B cell (primary cell): ENCODE results near the gene DNM1L. TPM values are rescaled to one million over a fixed set of nuclear protein-coding genes. Genes with fewer than 3 reads are reported as not detected.

Experiments used
- ATAC-seq: fragments of 200-7000 bp; cut with Tn5 transposase; one replicate; pipeline ENCODE4 v1.10.0; 2021; ENCODE audit warnings: low read depth, mild to moderate bottlenecking, moderate number of reproducible peaks, moderate library complexity
- CTCF ChIA-PET: fragments of 350-600 bp; sonication (Branson Sonifier 250); formaldehyde crosslinking; loops from one replicate; lab custom pipeline; 2021; ENCODE audit warnings: antibody characterized with exemption, inconsistent platforms; lab: Charles Lee
- POLR2A ChIA-PET: fragments of 350-600 bp; sonication (Branson Sonifier 250); formaldehyde crosslinking; loops from one replicate; lab custom pipeline; 2021; ENCODE audit warnings: antibody characterized with exemption; lab: Charles Lee
- DNase-seq: peaks from one replicate; pipeline ENCODE4 v3.0.0; 2013
- H2AFZ ChIP-seq: 2 replicates; pipeline ENCODE4 v1.6.1; 2012; ENCODE audit warnings: mild to moderate bottlenecking, low read depth, low read length; ENCODE audit not compliant: insufficient read depth, poor library complexity, severe bottlenecking
- H3K27ac ChIP-seq, 2 donors: 1 replicate in 1 of 2; 2 replicates in 1 of 2; pipeline ENCODE4 v1.5.1; 2012 to 2013; ENCODE audit warnings: low read length in 2 of 2, mild to moderate bottlenecking in 2 of 2, moderate library complexity in 1 of 2
- H3K27me3 ChIP-seq, 4 experiments: fragments of 200-600 bp in 1 of 4; sonication (generic) in 1 of 4; replicated peaks in 1 of 4; 1 replicate in 2 of 4; 2 replicates in 2 of 4; pipeline versions ENCODE4 v1.6.1 to v1.7.0; 2013 to 2016; ENCODE audit warnings: low read length in 3 of 4, mild to moderate bottlenecking in 2 of 4, mixed read lengths in 1 of 4, moderate library complexity in 1 of 4; ENCODE audit not compliant: insufficient read depth in 4 of 4, control insufficient read depth in 3 of 4; ENCODE audit errors: control extremely low read depth in 1 of 4
- H3K36me3 ChIP-seq, 2 experiments: replicated peaks in 1 of 2; 1 replicate in 1 of 2; 2 replicates in 1 of 2; pipeline versions ENCODE4 v1.6.1 to v1.7.1; 2013; ENCODE audit warnings: low read length in 1 of 2; ENCODE audit not compliant: insufficient read depth in 2 of 2, control insufficient read depth in 1 of 2; ENCODE audit errors: control extremely low read depth in 1 of 2, extremely low read depth in 1 of 2
- H3K4me1 ChIP-seq, 2 donors: fragments of 200-600 bp in 1 of 2; sonication (generic) in 1 of 2; 1 replicate in 1 of 2; 2 replicates in 1 of 2; pipeline versions ENCODE4 v1.5.1 to v1.6.1; 2013 to 2017; ENCODE audit warnings: low read length in 2 of 2; ENCODE audit not compliant: control insufficient read depth in 2 of 2, insufficient read depth in 2 of 2
- H3K4me2 ChIP-seq: replicated peaks from 2 replicates; pipeline ENCODE3; 2012; ENCODE audit warnings: mild to moderate bottlenecking, low read depth, low read length; ENCODE audit not compliant: poor library complexity, severe bottlenecking
- H3K4me3 ChIP-seq, 5 experiments: fragments of 200-600 bp in 1 of 5; sonication (generic) in 1 of 5; 1 replicate in 3 of 5; 2 replicates in 2 of 5; pipeline versions ENCODE4 v1.5.1 to v1.7.0; 2011 to 2016; ENCODE audit warnings: low read length in 4 of 5, mild to moderate bottlenecking in 4 of 5, low read depth in 2 of 5, control low read depth in 1 of 5, moderate library complexity in 1 of 5; ENCODE audit not compliant: insufficient read depth in 1 of 5; ENCODE audit errors: control extremely low read depth in 1 of 5, extremely low read depth in 1 of 5
- H3K79me2 ChIP-seq: fragments of 200-600 bp; sonication (generic); one replicate; pipeline ENCODE4 v1.6.0; 2016; ENCODE audit warnings: low read length; ENCODE audit not compliant: control insufficient read depth, insufficient read depth
- H3K9ac ChIP-seq: fragments of 200-600 bp; sonication (generic); 2 replicates; pipeline ENCODE4 v1.6.1; 2017; ENCODE audit warnings: mild to moderate bottlenecking, low read length, moderate library complexity
- H3K9me3 ChIP-seq, 3 donors: one replicate each; pipeline versions ENCODE4 v1.6.1 to v1.7.1; 2013; ENCODE audit warnings: low read length in 2 of 3; ENCODE audit not compliant: control insufficient read depth in 2 of 3, insufficient read depth in 1 of 3; ENCODE audit errors: control extremely low read depth in 1 of 3
- H4K20me1 ChIP-seq: 2 replicates; pipeline ENCODE4 v1.6.0; 2012; ENCODE audit warnings: mild to moderate bottlenecking, low read length; ENCODE audit not compliant: insufficient read depth, control insufficient read depth, poor library complexity, severe bottlenecking
- H3K27ac Mint-ChIP-seq: one replicate; pipeline ENCODE4 v1.8.0; 2021; ENCODE audit warnings: mixed read lengths
- H3K27me3 Mint-ChIP-seq: one replicate; pipeline ENCODE4 v1.8.0; 2021; ENCODE audit warnings: mixed read lengths
- H3K4me1 Mint-ChIP-seq: one replicate; pipeline ENCODE4 v1.8.0; 2021; ENCODE audit warnings: mixed read lengths
- H3K4me3 Mint-ChIP-seq: one replicate; pipeline ENCODE4 v1.8.0; 2021; ENCODE audit warnings: mixed read lengths
- H3K9me3 Mint-ChIP-seq: one replicate; pipeline ENCODE4 v1.8.0; 2022; ENCODE audit warnings: mixed read lengths; ENCODE audit not compliant: insufficient read depth
- EZH2 ChIP-seq: IDR thresholded peaks from 2 replicates; pipeline ENCODE4 v1.6.1; 2012; ENCODE audit warnings: borderline replicate concordance, low read depth, mild to moderate bottlenecking, moderate library complexity, low read length; ENCODE audit not compliant: insufficient read depth, poor library complexity, severe bottlenecking
- WGBS: methylation state at CpG from one replicate; pipeline ENCODE4 v1.1.5; 2013; ENCODE audit warnings: missing lambda C conversion rate; ENCODE audit not compliant: insufficient coverage; 5-methylcytosine and 5-hydroxymethylcytosine counted together
- intact Hi-C: fragments of 100-400 bp; cut with micrococcal nuclease; formaldehyde crosslinking; loops from one replicate; pipeline ENCODE4 v1.10.0; 2022
- polyA plus RNA-seq: library from polyadenylated mRNA; depleted of rRNA; stranded (reverse); fragments of >200 nt; gene quantifications from 2 replicates; pipeline ENCODE4 v1.2.3, GENCODE V29; 2012
- total RNA-seq, 2 donors: library from RNA; stranded (reverse); fragments of 120-200 nt in 1 of 2; gene quantifications; 1 replicate in 1 of 2; 2 replicates in 1 of 2; pipeline versions ENCODE4 v1.2.3 to v1.2.4, GENCODE V29; 2013 to 2022
- TF ChIP-seq, protein P1 (sequence below): fragments of 200-600 bp; IDR thresholded peaks from one replicate; pipeline ENCODE4 v1.8.0; 2022; ENCODE audit warnings: antibody characterized with exemption, mild to moderate bottlenecking

Gene DNM1L
- total and polyA plus RNA-seq, 2 donors (not counting 1 experiment from before 2014, with no cell fraction given): 23.3 to 74.2 TPM

DNA sequence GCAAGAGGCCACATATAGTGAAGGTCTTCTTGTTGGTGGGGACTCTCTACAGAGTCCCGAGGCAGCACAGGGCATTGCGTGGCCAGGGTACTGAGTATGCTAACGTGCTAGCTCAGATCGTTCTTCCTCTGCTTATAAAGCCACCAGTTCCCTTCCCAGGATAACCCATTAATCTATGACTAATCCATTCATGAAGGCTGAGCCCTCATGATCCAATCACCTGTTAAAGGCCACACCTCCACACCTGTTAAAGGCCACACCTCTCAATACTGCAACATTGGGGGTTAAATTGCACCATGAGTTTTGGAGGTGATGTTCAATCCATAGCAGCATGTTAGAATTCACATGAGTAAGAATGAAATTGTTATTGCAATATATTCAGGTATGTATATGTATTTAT, 89.4 kb downstream of the DNM1L start:
- TF ChIP-seq, protein P1, sequence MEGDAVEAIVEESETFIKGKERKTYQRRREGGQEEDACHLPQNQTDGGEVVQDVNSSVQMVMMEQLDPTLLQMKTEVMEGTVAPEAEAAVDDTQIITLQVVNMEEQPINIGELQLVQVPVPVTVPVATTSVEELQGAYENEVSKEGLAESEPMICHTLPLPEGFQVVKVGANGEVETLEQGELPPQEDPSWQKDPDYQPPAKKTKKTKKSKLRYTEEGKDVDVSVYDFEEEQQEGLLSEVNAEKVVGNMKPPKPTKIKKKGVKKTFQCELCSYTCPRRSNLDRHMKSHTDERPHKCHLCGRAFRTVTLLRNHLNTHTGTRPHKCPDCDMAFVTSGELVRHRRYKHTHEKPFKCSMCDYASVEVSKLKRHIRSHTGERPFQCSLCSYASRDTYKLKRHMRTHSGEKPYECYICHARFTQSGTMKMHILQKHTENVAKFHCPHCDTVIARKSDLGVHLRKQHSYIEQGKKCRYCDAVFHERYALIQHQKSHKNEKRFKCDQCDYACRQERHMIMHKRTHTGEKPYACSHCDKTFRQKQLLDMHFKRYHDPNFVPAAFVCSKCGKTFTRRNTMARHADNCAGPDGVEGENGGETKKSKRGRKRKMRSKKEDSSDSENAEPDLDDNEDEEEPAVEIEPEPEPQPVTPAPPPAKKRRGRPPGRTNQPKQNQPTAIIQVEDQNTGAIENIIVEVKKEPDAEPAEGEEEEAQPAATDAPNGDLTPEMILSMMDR: no peak
- no peak for TF ChIP-seq EZH2
- 86% methylated on average over 4 of the region's 4 CpGs for WGBS
- intact Hi-C loops: no loop called here

DNA sequence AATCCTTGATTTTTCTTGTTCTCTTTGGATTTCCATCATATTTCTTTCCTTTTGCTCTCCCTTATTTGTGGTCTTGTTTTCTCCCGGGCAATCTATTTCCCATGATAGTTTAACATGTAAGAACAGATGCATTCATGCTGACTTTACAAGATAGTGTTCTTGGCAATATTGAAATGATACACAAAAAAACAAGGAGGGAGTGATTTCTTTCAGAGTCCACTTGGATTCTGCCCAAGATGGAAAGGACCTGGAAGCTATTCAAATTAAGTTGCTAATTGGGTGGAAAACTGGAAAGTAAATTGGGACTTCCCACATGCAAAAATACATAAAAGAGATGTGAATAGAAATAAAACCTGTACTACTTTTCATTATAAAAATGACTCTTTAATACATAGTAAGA, 91.0 kb downstream of the DNM1L start:
- no peaks in the 10 kb centered on the region for H3K4me1 Mint-ChIP-seq
- H3K9ac ChIP-seq: no peak overlapping the region
- no peaks in the 10 kb centered on the region for H4K20me1 ChIP-seq
- TF ChIP-seq EZH2: no peak
- TF ChIP-seq, protein P1: no peak
- no peak overlapping the region for H3K4me3 Mint-ChIP-seq
- H3K4me2 ChIP-seq: no peak overlapping the region
- H3K4me3 ChIP-seq: no peak overlapping the region
- ChIA-PET POLR2A (no interaction called here), CTCF (interaction anchor here (1.3 kb wide), 1 partner anchor 14 kb away, joined by 6 read pairs; the partner anchor contains the start of gene YARS2)
- H3K36me3 ChIP-seq: no peaks in the 10 kb centered on the region
- H3K9me3 Mint-ChIP-seq: no peaks in the 10 kb centered on the region
- H3K9me3 ChIP-seq: no peaks in the 10 kb centered on the region
- H3K27me3 Mint-ChIP-seq: peaks cover 40% of the 10 kb centered on the region
- no peak overlapping the region for H3K27ac Mint-ChIP-seq
- WGBS: no CpG with 5 or more reads among the region's 1 CpG
- intact Hi-C loops: no loop called here
- ATAC-seq (no peak), DNase-seq (no peak)
- H3K4me1 ChIP-seq: no peaks in the 10 kb centered on the region
- H3K27ac ChIP-seq: no peak overlapping the region
- peaks cover 0 to 14% (median 1%) of the 10 kb centered on the region in 4 experiments for H3K27me3 ChIP-seq
- H3K79me2 ChIP-seq: no peaks in the 10 kb centered on the region
- H2AFZ ChIP-seq: no peak overlapping the region

More for the DNA sequence above, 89.4 kb downstream of the DNM1L start:
- no peaks in the 10 kb centered on the region for H3K79me2 ChIP-seq
- H3K4me3 ChIP-seq: no peak overlapping the region
- H3K36me3 ChIP-seq: no peaks in the 10 kb centered on the region
- no peak overlapping the region for H3K27ac Mint-ChIP-seq
- no peaks in the 10 kb centered on the region for H3K9me3 Mint-ChIP-seq
- no peak for ATAC-seq
- H3K9me3 ChIP-seq: no peaks in the 10 kb centered on the region
- POLR2A ChIA-PET: no interaction called here
- no peaks in the 10 kb centered on the region for H4K20me1 ChIP-seq
- H2AFZ ChIP-seq: no peak overlapping the region
- no peak for DNase-seq
- H3K4me1 ChIP-seq: no peaks in the 10 kb centered on the region
- no peak overlapping the region for H3K4me3 Mint-ChIP-seq
- no peaks in the 10 kb centered on the region for H3K4me1 Mint-ChIP-seq
- peaks cover 35% of the 10 kb centered on the region for H3K27me3 Mint-ChIP-seq
- H3K9ac ChIP-seq: no peak overlapping the region
- no peak overlapping the region for H3K27ac ChIP-seq
- CTCF ChIA-PET: no interaction called here
- H3K27me3 ChIP-seq: peaks cover 0 to 14% (median 1%) of the 10 kb centered on the region in 4 experiments
- no peak overlapping the region for H3K4me2 ChIP-seq
